Esophagus muscularis mucosa (tissue), 3 donors: ENCODE measurements around the gene VMO1.

Experiments used
- CTCF ChIP-seq, 3 experiments: fragments of 200-600 bp in 2 of 3; fragments of 450-650 bp in 1 of 3; sonication (generic) in 2 of 3; IDR thresholded peaks; one replicate each; pipeline ENCODE4 v1.5.1; 2017 to 2019; ENCODE audit warnings: antibody characterized with exemption in 3 of 3, mild to moderate bottlenecking in 2 of 3, moderate library complexity in 1 of 3
- POLR2A ChIP-seq: fragments of 450-650 bp; IDR thresholded peaks from one replicate; pipeline ENCODE4 v1.6.1; 2017; ENCODE audit warnings: antibody characterized with exemption, moderate library complexity, mild to moderate bottlenecking, low read depth
- POLR2AphosphoS5 ChIP-seq, 2 donors: sonication (generic); formaldehyde crosslinking; IDR thresholded peaks; one replicate each; pipeline ENCODE4 v1.6.1; 2017; ENCODE audit warnings: antibody characterized with exemption in 2 of 2

GRCh38 chr17:4827399-4827798 is 41.2 kb upstream of the VMO1 start:
- TF ChIP-seq CTCF (IDR thresholded peaks at IDR 0.05) = no peak
- TF ChIP-seq POLR2AphosphoS5 (IDR thresholded peaks at IDR 0.05) = no peak
- no peak for TF ChIP-seq POLR2A
